HG02885 (cell line): ENCODE results near the gene CTDNEP1.

Experiments used
- ATAC-seq: cut with Tn5 transposase; IDR thresholded peaks from one replicate; pipeline ENCODE4 v1.9.1; 2021; ENCODE audit warnings: mild to moderate bottlenecking; ENCODE audit not compliant: unreplicated experiment, poor library complexity

CTDNEP1 gene

GRCh38 chr17:7219229-7219811 lies 32.2 kb downstream of the CTDNEP1 start:
- ATAC-seq: no peak

DNA sequence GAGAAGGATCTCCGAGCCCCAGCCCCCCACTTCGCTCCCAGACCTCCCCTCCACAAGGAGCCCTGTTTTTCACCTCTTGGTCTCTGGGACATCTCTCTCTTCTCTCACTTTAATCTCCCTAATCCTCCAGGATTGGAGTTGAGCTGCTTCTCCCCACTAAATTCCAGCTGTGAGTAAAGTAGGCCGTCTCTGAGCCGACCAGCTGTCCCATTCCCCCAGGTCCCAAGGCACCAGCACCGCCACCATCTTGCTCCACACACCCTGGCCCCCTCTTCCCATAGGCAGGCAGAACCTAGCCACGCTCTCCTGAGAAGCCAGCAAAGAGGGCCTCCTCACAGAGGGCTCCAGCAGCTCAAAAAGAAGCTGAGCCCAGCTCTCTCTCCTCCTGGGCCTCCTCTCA lies 32.8 kb downstream of the CTDNEP1 start:
- no peak for ATAC-seq

- no peak for ATAC-seq
Observed at GRCh38 chr17:7218166-7218565, 33.4 kb downstream of the CTDNEP1 start.

DNA sequence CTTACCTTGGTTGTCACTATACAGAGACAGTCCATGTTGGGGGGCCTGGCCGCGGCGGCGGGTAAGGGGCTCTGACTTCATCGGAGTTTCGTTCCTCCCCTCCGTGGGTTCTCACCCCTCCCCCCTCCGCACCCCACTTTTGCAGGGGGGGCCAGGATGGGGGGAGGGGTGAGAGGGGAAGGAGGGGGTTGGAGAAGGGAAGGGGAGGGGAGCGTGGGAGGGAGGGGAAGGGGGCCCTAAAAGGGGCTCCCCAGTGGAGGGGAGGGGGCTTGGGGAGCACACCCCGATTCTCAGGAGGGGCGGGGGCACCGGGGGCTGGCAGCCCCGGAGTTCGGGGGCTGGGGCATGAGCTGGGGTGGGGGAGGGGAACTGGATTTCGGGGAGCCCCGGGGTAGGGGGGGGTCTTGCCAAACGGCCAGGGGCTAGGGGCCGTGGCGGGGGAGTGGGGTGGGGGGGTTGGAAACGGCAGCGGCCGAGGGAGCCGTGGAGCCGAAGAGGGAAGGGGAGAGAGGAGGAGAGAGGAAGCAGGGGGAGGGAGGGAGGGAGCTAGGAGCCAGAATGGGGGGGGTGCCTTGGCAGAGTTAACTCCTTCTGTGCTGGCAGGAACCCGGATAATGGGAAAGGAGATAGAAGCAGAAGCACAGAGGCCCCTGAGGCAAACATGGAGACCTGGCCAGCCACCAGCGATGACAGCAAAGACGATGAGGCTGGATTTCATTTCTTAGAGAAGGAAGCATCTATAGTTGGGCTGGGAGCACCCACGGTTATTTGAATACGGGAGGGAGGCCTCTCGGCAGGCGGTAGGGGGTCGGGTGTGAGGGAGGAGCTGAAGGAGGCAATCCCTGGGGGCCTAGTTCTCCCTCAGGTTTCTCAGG lies 34.2 kb downstream of the CTDNEP1 start:
- no peak for ATAC-seq

DNA sequence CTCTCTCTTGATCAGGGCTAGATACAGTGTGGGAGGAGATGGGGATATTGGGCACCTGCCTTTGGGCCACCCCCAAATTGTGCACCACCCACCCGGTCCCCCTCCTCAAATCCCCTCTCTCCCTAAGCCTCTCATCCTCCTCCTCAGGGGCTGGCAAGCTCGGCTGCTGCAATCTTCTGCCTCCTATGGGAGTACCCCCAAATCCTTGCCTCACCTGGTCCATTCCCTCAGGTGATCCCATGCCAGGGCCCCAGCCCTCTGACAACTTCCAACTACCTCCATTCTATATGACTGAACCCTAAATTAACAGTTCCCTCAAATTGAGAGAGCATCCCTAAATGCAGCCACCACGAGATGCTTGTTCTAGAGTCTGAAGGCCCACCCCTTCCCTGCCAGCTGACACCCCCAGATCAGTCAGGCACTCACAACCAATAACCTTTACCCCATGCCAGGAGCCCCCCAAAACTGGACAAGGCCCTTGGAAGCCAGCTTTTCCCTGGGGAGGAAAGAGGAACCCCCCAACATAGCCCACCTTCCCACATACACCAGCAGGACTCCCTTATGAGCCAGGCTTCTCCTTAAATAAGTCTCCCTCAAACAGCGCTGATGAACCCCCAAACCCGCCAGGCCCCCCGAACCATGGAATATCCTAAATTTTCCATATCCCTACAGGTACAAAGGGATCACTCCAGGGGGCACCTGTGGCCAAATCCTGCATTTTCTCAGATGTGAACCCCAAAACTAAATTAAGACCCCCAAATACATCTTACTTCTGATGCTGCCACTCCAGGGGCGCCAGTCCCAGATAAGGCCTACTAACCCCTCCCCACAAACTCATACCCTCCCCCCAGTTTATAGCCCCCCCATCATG lies 35.1 kb downstream of the CTDNEP1 start:
- no peak for ATAC-seq

DNA sequence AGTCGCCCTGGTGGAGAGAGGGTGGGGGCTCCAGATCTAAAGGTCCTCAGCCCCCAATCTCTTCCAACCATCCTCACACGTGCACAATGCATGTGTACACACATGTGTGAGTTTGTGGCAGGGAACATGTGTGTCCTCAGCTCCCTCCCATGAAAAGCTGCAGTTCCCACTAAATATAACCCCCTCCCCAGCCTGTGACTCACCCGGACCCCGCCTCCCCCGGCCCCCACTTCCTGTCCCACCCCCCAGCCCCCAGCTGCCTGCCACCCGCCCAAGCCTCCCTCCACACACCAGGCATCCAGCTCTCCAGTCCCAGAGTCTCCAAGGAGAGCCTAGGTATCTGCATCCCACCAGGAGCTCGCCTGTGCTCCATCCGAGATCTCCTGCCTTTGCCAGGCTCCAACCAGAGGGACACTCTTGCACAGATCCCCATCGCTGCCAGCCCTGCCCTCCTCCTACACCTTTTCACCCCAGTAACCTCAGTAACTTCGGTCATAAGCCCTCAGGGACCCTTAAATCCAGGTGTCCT lies 35.8 kb downstream of the CTDNEP1 start:
- no peak for ATAC-seq

GRCh38 chr17:7215136-7215638 lies 36.3 kb downstream of the CTDNEP1 start:
- no peak for ATAC-seq

DNA sequence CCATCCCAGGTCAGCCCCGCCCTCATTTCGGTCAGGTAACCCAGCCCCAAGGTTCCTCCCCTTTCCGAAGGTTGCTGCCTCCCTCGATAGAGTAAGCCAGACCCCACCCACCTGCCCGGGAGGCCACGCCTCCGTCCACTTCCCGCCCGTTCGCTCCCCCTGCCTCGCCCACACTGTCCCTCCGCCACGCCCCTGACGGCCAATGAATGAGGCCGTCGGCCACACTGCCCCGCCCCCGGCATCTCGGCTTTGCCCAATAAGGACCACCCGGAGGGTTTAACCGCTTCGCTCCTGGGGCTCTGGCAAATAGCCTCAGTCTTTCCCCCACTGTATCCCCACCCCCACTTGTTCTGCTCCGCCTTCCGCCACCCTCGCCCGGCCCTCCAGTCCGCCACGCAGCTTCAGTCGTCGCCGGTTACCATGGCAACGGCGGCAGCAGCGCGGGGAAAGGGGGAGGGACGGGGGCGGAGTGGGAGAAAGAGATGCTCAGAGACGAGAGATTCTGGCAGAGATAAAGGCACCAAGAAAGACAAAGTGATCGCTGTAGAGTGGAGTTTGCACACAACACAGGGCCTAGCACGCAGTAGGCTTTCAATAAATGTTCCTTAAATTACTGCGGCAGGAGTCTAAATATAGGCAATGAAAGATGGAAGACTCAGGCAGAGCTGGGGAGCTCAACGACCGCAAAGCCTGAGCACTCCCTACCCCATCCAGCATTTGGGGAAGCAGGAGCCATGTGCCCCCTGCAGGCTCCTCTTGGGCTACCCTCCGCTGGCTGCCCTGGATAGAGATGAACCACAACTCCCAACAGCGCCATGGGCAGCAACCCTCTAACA lies 37.0 kb downstream of the CTDNEP1 start:
- ATAC-seq: peak; percentile 82

- no peak for ATAC-seq
Observed at GRCh38 chr17:7213895-7214299, 37.6 kb downstream of the CTDNEP1 start.

GRCh38 chr17:7211491-7212273 lies 39.9 kb downstream of the CTDNEP1 start:
- ATAC-seq: no peak

GRCh38 chr17:7208754-7209460 lies 42.6 kb downstream of the CTDNEP1 start:
- ATAC-seq: no peak

GRCh38 chr17:7208027-7208571 lies 43.4 kb downstream of the CTDNEP1 start:
- ATAC-seq: no peak

- ATAC-seq: no peak
Observed at GRCh38 chr17:7207120-7208001, 44.2 kb downstream of the CTDNEP1 start.

GRCh38 chr17:7205561-7205960 lies 46.0 kb downstream of the CTDNEP1 start:
- no peak for ATAC-seq

GRCh38 chr17:7204828-7205461 lies 46.6 kb downstream of the CTDNEP1 start:
- peak; percentile 85 for ATAC-seq

- ATAC-seq: no peak
Observed at GRCh38 chr17:7204336-7204735, 47.2 kb downstream of the CTDNEP1 start.

DNA sequence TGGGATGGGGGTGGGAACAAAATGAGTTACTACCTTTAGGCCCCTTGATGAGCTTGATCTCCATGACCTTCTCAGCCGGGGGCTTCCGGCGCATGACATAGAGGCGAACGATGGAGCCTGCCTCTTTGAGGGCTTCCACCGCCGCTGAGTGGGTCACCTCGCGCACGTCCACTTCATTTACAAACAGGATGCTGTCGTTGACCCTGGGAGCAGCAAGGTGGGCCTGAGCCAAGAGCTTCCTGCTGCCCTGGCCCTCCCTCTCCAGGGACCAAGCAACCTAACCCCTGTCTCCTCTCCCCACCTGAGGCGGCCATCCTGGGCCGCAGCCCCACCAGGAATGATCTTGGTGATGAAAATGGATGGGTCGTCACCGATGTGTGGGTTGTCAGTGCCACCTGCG lies 48.1 kb downstream of the CTDNEP1 start:
- ATAC-seq: no peak
